Left renal cortex interstitium (tissue), 4 donors: ENCODE data around the gene RAB11A. TPM values are rescaled to one million over a fixed set of nuclear protein-coding genes. Genes with fewer than 3 reads are reported as not detected.

ENCODE experiments used
- DNase-seq, 4 donors: peaks; one replicate each; pipeline ENCODE4 v3.0.0-alpha.2; 2013; ENCODE audit warnings: low read depth in 4 of 4, low spot score in 2 of 4, missing footprints in 1 of 4
- polyA plus RNA-seq, 4 donors: library from polyadenylated mRNA; unstranded; fragments of 120-200 nt; gene quantifications; one replicate each; pipeline ENCODE4 v1.2.1, GENCODE V29; 2013; ENCODE audit not compliant: insufficient read length in 4 of 4

The RAB11A gene
- polyA plus RNA-seq, 4 donors: 229 to 315 (median 257) TPM

- no peak for DNase-seq
Observed at GRCh38 chr15:65935391-65935790, 66.1 kb downstream of the RAB11A start.

DNA sequence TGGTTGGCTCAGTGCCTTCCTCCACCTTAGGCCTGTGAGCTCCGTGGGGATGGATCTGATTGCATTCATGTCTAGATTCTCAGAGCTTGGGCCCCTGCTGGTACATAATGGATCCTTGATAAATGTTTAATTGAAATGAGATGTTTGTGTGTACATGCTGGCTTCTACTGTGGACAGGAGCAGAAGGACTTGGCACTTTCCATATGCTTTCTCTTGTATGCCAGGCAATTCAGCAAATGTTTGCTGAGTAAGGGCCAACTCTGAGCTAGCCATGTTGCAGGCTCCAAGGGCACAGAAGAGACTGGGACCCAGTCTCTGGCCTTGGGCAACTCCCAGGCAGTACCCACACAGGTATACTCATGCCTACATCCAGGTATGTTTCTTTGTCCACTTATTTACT is 67.0 kb downstream of the RAB11A start:
- no peak for DNase-seq

DNA sequence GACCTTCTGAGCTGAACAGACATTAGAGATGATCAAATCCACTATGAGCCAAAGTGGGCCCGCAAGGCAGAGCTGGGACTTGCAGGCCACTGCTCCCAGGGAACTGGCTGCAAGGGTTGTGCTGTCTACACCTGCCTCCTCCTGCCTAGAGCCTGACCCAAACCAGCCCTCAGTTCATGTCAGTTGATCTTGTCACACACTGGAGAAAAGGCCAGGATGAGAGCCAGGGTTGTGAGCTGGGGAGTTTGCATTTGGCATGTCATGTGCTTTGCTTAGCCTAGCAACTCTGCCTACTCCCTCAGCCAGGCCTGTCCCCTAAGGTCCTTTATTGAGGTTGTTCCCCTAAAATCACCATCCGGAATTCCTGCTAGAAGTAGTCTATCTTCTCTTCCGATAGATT is 67.8 kb downstream of the RAB11A start:
- DNase-seq: no peak

GRCh38 chr15:65937476-65937875 is 68.2 kb downstream of the RAB11A start:
- DNase-seq: no peak

GRCh38 chr15:65938604-65939003 is 69.3 kb downstream of the RAB11A start:
- no peak for DNase-seq

GRCh38 chr15:65939901-65940617 is 70.8 kb downstream of the RAB11A start:
- no peak for DNase-seq

DNA sequence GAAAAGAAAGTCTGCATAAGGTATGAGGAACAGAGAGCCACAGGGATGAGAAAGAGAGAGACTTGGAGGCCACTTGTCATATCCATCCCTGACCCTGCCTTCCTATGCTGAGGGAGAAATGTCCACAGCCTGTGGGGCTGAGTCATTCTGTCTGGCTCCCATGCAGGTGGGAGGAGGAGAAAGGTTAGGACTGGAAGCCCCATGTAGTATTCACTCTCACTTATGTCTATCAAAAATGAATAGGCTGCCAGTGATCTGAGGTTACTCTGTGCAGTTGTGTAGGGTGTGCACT is 71.3 kb downstream of the RAB11A start:
- DNase-seq: no peak

Other genes with a start within 250 kb of the RAB11A start
- 10 to 100 TPM; 18.5 to 26.0 (median 23.6) TPM for gene SLC24A1, start 247.6 kb upstream of the RAB11A start, polyA plus RNA-seq
- gene DENND4A, start 77.2 kb upstream of the RAB11A start, polyA plus RNA-seq: 10 to 100 TPM; 14.5 to 23.8 (median 15.7) TPM